AG04450 (cell line): ENCODE results near the gene SYP. TPM values are rescaled to one million over a fixed set of nuclear protein-coding genes. Genes with fewer than 3 reads are reported as not detected.

Source experiments
- CTCF ChIA-PET: fragments of 300-600, 350-600 bp; formaldehyde crosslinking; extraction: SDS; loops from one replicate; lab custom pipeline; 2022; ENCODE audit warnings: antibody characterized with exemption, inconsistent platforms; lab: Charles Lee
- POLR2A ChIA-PET: fragments of 350-600 bp; formaldehyde crosslinking; extraction: SDS; loops from one replicate; lab custom pipeline; 2021; ENCODE audit warnings: antibody characterized with exemption, inconsistent platforms; lab: Yijun Ruan, JAX
- DNase-seq: peaks from one replicate; pipeline ENCODE4 v3.0.0-alpha.2; 2011; ENCODE audit warnings: low read depth, low spot score
- H3K27ac ChIP-seq: one replicate; pipeline ENCODE4 v1.5.1; 2012; ENCODE audit warnings: low read depth, low read length, control low read depth
- H3K27me3 ChIP-seq: one replicate; pipeline ENCODE4 v1.6.0; 2012; ENCODE audit warnings: low read length; ENCODE audit not compliant: control insufficient read depth, insufficient read depth
- H3K4me3 ChIP-seq: 2 replicates; pipeline ENCODE4 v1.5.1; 2011; ENCODE audit warnings: mild to moderate bottlenecking, low read depth, low read length, control low read depth
- H3K9me3 ChIP-seq: 2 replicates; pipeline ENCODE4 v1.5.1; 2012; ENCODE audit warnings: low read length; ENCODE audit not compliant: control insufficient read depth, insufficient read depth
- polyA plus RNA-seq: library from polyadenylated mRNA; depleted of rRNA; stranded (reverse); fragments of >200 nt; gene quantifications from 2 replicates; pipeline ENCODE4 v1.2.3, GENCODE V29; 2011
- TF ChIP-seq, protein P1 (sequence below): IDR thresholded peaks from 2 replicates; pipeline ENCODE4 v1.5.1; 2011; ENCODE audit warnings: low read depth, low read length, control low read depth, inconsistent platforms

The SYP gene
- polyA plus RNA-seq, 1 experiment = 0.07 TPM

DNA sequence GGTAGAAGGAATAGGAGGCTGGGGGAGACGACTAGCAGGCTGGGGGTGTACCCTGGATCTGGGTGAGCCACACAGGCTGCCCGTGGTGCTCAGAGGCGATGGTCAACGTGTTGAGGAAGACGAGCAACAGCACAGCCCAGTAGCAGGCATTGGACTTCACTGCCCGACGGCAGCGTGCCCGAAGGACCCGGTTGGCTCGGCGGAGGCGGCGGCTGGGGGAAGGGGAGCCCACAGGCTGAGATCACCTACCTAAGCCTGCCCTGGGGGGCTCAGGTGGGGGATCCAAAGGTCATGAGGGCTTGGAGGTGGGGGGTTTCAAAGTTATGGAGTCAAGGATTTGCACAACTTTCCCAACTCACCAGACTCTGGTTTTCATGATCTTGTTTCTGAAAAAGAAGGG, 25.9 kb upstream of the SYP start:
- Histone ChIP-seq H3K27me3 (no peaks in the 10 kb centered on the region), H3K4me3 (no peak overlapping the region), H3K9me3 (no peaks in the 10 kb centered on the region), H3K27ac (no peak overlapping the region)
- ChIA-PET CTCF (no interaction called here), POLR2A (no interaction called here)
- TF ChIP-seq, protein P1, sequence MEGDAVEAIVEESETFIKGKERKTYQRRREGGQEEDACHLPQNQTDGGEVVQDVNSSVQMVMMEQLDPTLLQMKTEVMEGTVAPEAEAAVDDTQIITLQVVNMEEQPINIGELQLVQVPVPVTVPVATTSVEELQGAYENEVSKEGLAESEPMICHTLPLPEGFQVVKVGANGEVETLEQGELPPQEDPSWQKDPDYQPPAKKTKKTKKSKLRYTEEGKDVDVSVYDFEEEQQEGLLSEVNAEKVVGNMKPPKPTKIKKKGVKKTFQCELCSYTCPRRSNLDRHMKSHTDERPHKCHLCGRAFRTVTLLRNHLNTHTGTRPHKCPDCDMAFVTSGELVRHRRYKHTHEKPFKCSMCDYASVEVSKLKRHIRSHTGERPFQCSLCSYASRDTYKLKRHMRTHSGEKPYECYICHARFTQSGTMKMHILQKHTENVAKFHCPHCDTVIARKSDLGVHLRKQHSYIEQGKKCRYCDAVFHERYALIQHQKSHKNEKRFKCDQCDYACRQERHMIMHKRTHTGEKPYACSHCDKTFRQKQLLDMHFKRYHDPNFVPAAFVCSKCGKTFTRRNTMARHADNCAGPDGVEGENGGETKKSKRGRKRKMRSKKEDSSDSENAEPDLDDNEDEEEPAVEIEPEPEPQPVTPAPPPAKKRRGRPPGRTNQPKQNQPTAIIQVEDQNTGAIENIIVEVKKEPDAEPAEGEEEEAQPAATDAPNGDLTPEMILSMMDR = no peak
- no peak for DNase-seq

DNA sequence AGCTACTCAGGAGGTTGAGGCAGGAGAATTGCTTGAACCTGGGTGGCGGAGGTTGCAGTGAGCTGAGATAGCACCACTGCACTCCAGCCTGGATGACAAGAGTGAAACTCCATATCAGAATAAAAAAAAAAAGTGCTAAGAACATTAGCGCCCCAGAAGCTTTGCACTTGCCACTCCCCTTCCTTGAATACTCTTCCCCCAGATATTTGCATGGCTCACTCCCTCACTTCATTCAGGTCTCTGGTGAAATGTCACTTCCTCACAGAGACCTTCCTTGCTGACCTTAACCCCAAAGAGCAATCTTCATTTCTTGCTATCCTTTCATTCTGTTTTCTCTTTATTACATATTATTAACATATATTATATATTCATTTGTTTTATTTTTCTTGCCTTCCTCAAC, 21.9 kb upstream of the SYP start:
- Histone ChIP-seq H3K27ac (no peak overlapping the region), H3K4me3 (no peak overlapping the region), H3K27me3 (no peaks in the 10 kb centered on the region), H3K9me3 (no peaks in the 10 kb centered on the region)
- no peak for DNase-seq
- TF ChIP-seq, protein P1 = no peak
- ChIA-PET POLR2A (no interaction called here), CTCF (no interaction called here)

DNA sequence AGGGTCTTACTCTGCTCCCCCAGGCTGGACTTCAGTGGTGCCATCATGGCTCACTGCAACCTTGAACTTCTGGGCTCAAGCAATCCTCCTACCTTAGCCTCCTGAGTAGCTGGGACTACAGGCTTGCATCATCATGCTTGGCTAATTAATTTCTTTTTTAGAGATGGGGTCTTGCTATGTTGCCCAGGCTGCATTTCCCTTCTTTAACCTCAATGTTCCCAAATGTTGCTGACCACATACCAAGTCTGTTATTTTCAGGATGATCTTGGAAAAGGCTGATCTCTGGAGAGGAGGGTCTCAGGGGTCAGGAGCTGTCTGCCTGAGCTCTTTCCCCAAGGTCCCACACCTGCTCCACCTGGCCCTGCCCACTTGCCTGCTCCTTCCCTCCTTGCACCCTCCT, 20.1 kb upstream of the SYP start:
- ChIA-PET CTCF (no interaction called here), POLR2A (no interaction called here)
- H3K27ac ChIP-seq = no peak overlapping the region
- H3K27me3 ChIP-seq = no peaks in the 10 kb centered on the region
- TF ChIP-seq, protein P1 = no peak
- no peaks in the 10 kb centered on the region for H3K9me3 ChIP-seq
- no peak for DNase-seq
- no peak overlapping the region for H3K4me3 ChIP-seq

DNA sequence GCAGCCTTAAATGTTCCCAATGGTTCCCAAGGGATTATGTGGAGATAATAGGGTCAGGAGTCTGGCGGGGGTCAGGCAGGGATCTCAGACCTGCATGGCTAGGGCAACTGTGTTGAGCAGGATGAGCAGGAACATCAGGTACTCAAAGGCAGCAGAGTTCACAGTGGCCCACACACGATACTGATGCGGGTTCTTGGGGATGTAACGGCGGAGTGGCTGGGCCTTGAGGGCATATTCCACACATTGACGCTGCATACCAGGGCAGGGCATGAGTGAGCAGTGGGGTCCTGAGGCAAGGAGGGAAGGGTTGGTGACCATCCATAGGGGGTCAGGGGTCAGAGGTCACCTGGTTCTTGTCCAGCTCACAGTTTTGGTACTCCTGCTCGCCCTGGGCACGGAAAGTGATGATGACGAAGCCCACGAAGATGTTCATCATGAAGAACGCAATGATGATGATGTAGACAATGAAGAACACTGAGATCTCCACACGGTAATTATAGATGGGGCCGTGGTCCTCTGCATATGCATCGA, 15.1 kb upstream of the SYP start:
- Histone ChIP-seq H3K9me3 (no peaks in the 10 kb centered on the region), H3K4me3 (no peak overlapping the region), H3K27ac (no peak overlapping the region), H3K27me3 (no peaks in the 10 kb centered on the region)
- CTCF ChIA-PET = no interaction called here
- POLR2A ChIA-PET = no interaction called here
- no peak for DNase-seq
- TF ChIP-seq, protein P1 = no peak

DNA sequence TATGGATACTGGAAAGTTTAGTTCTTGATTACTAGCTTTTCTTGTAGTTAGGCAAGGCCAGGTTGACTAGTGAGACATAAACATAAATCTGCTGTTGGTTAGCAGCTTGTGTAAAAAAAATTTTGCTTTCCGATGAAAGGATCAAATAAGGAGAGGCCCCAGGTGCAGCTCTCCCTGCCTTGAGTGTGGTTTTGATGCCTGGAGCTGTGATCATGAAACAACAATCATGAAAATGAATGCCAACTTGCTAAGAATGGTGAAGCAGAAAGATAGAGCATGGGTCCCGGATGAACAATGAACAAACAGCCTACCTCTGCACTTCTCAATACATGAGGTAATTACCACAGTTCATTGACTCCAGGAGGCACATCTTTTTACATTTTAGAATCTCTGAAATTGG, 14.4 kb upstream of the SYP start:
- H3K27ac ChIP-seq = no peak overlapping the region
- POLR2A ChIA-PET = no interaction called here
- CTCF ChIA-PET = no interaction called here
- H3K27me3 ChIP-seq = peaks cover under 1% of the 10 kb centered on the region
- DNase-seq = no peak
- no peaks in the 10 kb centered on the region for H3K9me3 ChIP-seq
- TF ChIP-seq, protein P1 = no peak
- no peak overlapping the region for H3K4me3 ChIP-seq
